CD4-positive, alpha-beta T cell treated with Interleukin-10 for 1 hour (primary cell): Measurements from ENCODE around the gene PATL1.
"Not testable (repeated sequence)": the region's sequence is repeated elsewhere in the genome, so short reads cannot be mapped to it uniquely, and the experiment has no call there.

ENCODE experiments used
- DNase-seq: peaks from one replicate; pipeline ENCODE4 v3.0.0-alpha.2; 2020

The PATL1 gene

GRCh38 chr11:59668950-59669610 is at the start of gene PATL1:
TSS of gene PATL1 (minus strand) at chr11:59669037. CDS start at chr11:59668895, 142 bp downstream.
- peak; percentile 99 for DNase-seq

GRCh38 chr11:59716051-59716450 is 47.2 kb upstream of the PATL1 start:
- DNase-seq = no peak

GRCh38 chr11:59713745-59714144 is 44.9 kb upstream of the PATL1 start, which contains the start of gene OR10V1:
TSS of gene OR10V1 (minus strand) at chr11:59713845. CDS start at chr11:59713845, 0 bp downstream.
- no peak for DNase-seq

- no peak for DNase-seq
Observed at GRCh38 chr11:59710136-59710847, 41.5 kb upstream of the PATL1 start.

GRCh38 chr11:59708537-59708936 is 39.7 kb upstream of the PATL1 start:
- no peak for DNase-seq

GRCh38 chr11:59707371-59707770 is 38.5 kb upstream of the PATL1 start:
- no peak for DNase-seq

GRCh38 chr11:59706518-59707285 is 37.9 kb upstream of the PATL1 start:
- no peak for DNase-seq

- no peak for DNase-seq
Observed at GRCh38 chr11:59705294-59705693, 36.5 kb upstream of the PATL1 start.

GRCh38 chr11:59703515-59703914 is 34.7 kb upstream of the PATL1 start:
- not testable (repeated sequence) for DNase-seq

- DNase-seq = not testable (repeated sequence)
Observed at GRCh38 chr11:59700157-59700556, 31.3 kb upstream of the PATL1 start.

GRCh38 chr11:59698506-59698905 is 29.7 kb upstream of the PATL1 start:
- DNase-seq = no peak

GRCh38 chr11:59692915-59693314 is 24.1 kb upstream of the PATL1 start:
- DNase-seq = no peak

GRCh38 chr11:59691156-59691555 is 22.3 kb upstream of the PATL1 start:
- DNase-seq = no peak

- no peak for DNase-seq
Observed at GRCh38 chr11:59689015-59689414, 20.2 kb upstream of the PATL1 start.

GRCh38 chr11:59681260-59681725 is 12.5 kb upstream of the PATL1 start:
- DNase-seq = not testable (repeated sequence)

- DNase-seq = peak; percentile 72
Observed at GRCh38 chr11:59680287-59681154, 11.7 kb upstream of the PATL1 start.

GRCh38 chr11:59679347-59679746 is 10.5 kb upstream of the PATL1 start:
- no peak for DNase-seq

GRCh38 chr11:59678813-59679165 is 10.0 kb upstream of the PATL1 start:
- DNase-seq = no peak

GRCh38 chr11:59678118-59678812 is 9.4 kb upstream of the PATL1 start:
- no peak for DNase-seq

GRCh38 chr11:59676205-59676604 is 7.4 kb upstream of the PATL1 start:
- no peak for DNase-seq

GRCh38 chr11:59674291-59674690 is 5.5 kb upstream of the PATL1 start:
- DNase-seq = no peak

- DNase-seq = no peak
Observed at GRCh38 chr11:59673291-59673690, 4.5 kb upstream of the PATL1 start.
